SK-N-SH treated with all-trans-retinoic acid at 6 μM for 48 hours (cell line): ENCODE results near the gene SERINC3.

Experiments
- ARNTL ChIP-seq: fragments of 450-650 bp; formaldehyde crosslinking; IDR thresholded peaks from 2 replicates; pipeline ENCODE4 v1.5.0; 2020; ENCODE audit warnings: low read depth, mild to moderate bottlenecking, moderate library complexity, borderline replicate concordance
- BACH2 ChIP-seq: fragments of 250-450 bp; sonication (Bioruptor Pico); IDR thresholded peaks from 2 replicates; pipeline ENCODE4 v1.9.0; 2021; ENCODE audit warnings: mild to moderate bottlenecking, borderline replicate concordance
- CSDC2 ChIP-seq: fragments of 250-450 bp; sonication (Bioruptor Pico); IDR thresholded peaks from 2 replicates; pipeline ENCODE4 v1.5.0; 2020; ENCODE audit warnings: mild to moderate bottlenecking, moderate library complexity
- CSRNP3 ChIP-seq: fragments of 250-450 bp; sonication (Bioruptor Pico); IDR thresholded peaks from 2 replicates; pipeline ENCODE4 v1.5.1; 2021; ENCODE audit warnings: mild to moderate bottlenecking, moderate library complexity
- ESRRG ChIP-seq: fragments of 250-450 bp; sonication (Bioruptor Pico); IDR thresholded peaks from 2 replicates; pipeline ENCODE4 v1.6.1; 2021; ENCODE audit warnings: mild to moderate bottlenecking
- ISL1 ChIP-seq: fragments of 250-450 bp; sonication (Bioruptor Pico); IDR thresholded peaks from 2 replicates; pipeline ENCODE4 v2.1.2; 2022; ENCODE audit warnings: mild to moderate bottlenecking, moderate library complexity
- ZNF565 ChIP-seq: fragments of 450-650 bp; formaldehyde crosslinking; conservative IDR thresholded peaks from 2 replicates; pipeline ENCODE4 v1.5.0; 2020; ENCODE audit warnings: low read depth, mild to moderate bottlenecking, moderate library complexity
- ZNF8 ChIP-seq: fragments of 450-650 bp; formaldehyde crosslinking; IDR thresholded peaks from 2 replicates; pipeline ENCODE4 v1.5.0; 2020; ENCODE audit warnings: mild to moderate bottlenecking, moderate library complexity
- TF ChIP-seq, protein P1 (sequence below): fragments of 250-450 bp; sonication (Bioruptor Pico); IDR thresholded peaks from 2 replicates; pipeline ENCODE4 v1.5.1; 2020; ENCODE audit warnings: low read depth, mild to moderate bottlenecking, moderate library complexity

DNA sequence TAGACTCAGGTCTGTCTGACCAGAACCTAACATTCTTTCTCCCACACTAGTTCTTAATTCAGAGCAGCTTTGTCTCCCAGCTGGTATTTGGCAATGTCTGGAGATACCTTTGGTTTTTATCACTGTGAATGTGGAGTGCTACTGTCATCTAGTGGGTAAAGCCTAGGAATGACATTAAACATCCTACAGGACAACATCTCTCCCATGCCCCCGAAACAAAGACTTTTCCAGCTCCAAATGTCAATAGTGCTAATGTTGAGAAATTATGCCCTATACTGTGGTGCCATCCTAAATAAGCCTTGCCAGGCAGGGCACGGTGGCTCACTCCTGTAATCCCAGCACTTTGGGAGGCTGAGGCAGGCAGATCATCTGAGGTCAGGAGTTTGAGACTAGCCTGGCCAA is 50.4 kb downstream of the SERINC3 start:
- TF ChIP-seq ZNF565 (no peak), ZNF8 (CRISPR knock-in tag) (no peak), CSRNP3 (CRISPR knock-in tag) (no peak), CSDC2 (no peak), ARNTL (CRISPR knock-in tag) (no peak), ISL1 (no peak), ESRRG (CRISPR knock-in tag) (no peak), BACH2 (no peak)
- TF ChIP-seq, protein P1, sequence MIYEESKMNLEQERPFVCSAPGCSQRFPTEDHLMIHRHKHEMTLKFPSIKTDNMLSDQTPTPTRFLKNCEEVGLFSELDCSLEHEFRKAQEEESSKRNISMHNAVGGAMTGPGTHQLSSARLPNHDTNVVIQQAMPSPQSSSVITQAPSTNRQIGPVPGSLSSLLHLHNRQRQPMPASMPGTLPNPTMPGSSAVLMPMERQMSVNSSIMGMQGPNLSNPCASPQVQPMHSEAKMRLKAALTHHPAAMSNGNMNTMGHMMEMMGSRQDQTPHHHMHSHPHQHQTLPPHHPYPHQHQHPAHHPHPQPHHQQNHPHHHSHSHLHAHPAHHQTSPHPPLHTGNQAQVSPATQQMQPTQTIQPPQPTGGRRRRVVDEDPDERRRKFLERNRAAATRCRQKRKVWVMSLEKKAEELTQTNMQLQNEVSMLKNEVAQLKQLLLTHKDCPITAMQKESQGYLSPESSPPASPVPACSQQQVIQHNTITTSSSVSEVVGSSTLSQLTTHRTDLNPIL (CRISPR knock-in tag): no peak
